Activated CD8-positive, alpha-beta memory T cell treated with anti-CD3 and anti-CD28 coated beads, Interleukin-2, amount 50 U/mL, for 4 hours (primary cell): ENCODE results near the gene C9orf57.
"Not testable (repeated sequence)": the region's sequence is repeated elsewhere in the genome, so short reads cannot be mapped to it uniquely, and the experiment has no call there.

Experiments used
- DNase-seq: peaks from one replicate; pipeline ENCODE4 v3.0.0-alpha.2; 2020

The C9orf57 gene

DNA sequence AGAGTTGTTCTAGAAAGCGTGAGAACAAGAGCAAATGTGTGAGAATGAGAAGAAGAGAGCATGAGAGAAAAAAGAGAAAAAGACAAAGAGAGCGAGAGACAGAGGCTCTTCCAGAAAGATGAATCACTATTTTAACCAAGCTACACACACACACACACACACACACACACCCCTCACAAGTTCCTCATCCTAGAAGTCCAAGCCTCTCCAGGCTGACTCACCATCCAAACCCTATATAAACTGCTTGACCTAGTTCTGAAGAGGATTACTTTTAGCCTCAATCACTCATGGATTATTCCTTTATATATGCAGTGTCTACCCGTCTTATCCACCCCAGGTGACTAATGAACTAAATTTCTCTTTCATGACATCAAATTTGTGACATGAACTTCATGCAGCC lies 37.6 kb downstream of the C9orf57 start:
- no peak for DNase-seq

DNA sequence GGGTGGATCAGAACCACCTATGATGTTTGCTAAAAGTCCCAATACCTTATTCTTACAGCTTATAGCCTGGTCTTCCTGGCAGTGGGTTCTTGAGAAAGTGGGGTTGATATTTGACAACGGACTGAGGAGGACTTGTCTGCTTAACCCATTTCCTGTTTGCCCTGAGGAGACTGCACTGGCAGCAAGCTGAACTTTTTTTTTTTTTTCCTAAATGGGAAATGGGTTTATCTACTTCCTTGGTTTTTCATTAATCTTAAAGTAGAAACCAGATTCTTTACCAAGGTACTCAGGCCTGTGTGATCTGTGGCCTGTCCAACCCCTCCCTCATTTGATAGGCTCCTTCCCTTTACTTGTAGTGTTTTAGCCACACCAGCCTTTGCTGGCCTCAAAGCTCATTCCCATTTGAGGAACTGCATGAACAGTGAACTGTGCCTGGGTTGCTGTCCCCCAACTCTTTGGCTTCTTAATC lies 47.1 kb downstream of the C9orf57 start:
- DNase-seq = no peak

DNA sequence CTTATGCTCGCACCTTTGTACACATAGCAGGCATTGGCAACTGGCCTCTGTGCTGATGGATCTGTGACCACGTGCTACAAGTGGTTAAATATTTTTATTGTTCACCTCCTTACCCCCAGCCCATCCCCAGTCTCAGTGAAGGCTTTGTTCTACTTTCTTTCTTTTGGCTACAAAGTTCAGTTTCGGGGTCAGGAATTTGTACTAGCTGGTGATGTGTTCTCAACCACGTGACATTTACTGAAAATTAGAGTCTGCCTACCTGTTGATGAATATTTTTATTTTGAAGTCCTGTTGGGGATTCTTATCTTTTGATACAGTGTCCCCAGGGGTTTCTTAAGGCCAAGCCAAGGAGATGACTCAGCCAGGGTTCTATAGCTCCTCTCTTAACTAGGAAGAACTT lies 47.8 kb downstream of the C9orf57 start:
- no peak for DNase-seq

DNA sequence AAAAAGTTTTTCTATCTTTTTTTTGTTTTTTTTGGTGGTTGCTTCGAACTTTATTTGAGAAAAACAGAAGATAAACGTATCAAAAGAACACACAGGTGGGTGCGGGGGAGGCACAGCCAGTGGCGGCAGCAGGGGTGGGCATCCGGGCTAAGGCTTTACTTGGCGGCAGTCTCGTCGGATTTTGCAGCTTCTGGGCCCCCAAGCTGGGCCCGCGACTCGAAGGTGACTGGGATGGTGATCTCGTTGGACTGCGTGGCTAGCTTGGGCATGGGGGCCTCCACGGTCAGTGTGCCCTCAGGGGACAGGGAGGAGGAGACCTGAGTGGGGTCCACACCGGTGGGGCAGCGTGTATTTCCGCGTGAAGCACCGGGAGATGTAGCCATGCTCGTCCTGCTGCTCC lies 52.7 kb downstream of the C9orf57 start:
- DNase-seq = not testable (repeated sequence)

DNA sequence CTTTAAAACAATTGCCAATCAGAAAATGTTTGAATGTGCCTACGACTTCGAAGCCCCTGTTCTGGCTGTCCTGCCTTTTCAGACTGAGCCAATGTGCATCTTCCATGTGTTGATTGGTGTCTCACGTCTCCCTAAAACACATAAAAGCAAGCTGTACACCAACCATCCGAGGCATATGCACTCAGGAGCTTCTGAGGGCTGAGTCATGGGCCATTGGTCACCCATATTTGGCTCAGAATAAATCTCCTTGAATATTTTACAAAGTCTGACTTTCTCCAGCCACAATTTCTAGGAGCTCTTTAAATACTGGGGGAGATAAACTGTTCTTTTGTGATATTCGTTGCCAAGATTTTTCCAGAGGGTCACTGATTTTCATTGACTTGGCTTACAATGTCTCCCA lies 53.9 kb downstream of the C9orf57 start:
- no peak for DNase-seq

DNA sequence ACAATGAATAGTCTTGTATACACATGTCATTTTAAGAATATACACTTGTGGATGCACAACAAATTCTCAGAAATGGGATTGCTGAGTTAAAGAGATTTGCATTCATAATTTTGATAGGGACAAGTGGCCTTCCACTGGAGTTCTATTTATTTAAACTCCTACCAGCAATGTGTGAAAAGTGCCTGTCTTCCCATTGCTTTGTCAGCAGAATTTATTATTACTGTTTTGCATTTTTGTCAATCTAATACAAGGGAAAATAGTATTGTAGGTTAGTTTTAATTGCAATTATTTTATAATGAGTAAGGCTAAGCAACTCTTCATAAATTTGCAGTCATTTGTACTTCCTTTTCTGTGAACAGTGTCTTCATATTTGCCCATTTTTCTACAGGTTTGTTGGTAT lies 55.0 kb downstream of the C9orf57 start:
- no peak for DNase-seq
